HG02759 (cell line): ENCODE measurements around the gene TBC1D22B.

ENCODE experiments used
- ATAC-seq: cut with Tn5 transposase; IDR thresholded peaks from one replicate; pipeline ENCODE4 v1.9.1; 2021; ENCODE audit warnings: mild to moderate bottlenecking, moderate library complexity; ENCODE audit not compliant: unreplicated experiment

The TBC1D22B gene

DNA sequence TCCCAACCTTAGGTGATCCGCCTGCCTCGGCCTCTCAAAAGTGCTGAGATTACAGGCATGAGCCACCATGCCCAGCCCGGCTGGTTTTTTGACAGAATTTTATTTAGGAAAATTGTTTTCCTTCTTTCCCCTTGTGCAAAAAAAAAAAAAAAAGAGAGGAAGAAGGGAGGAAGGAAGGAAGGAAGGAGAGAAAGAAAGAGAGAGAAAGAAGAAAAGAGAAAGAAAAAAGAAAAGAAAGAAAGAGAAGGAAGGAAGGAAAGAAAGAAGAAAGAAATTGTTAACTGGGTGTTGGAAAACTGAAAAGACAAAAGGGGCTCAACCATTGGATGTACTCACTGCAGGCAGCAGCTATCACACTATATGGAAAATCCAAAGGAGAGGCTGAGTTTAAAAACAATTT is 94.8 kb downstream of the TBC1D22B start:
- no peak for ATAC-seq

GRCh38 chr6:37353761-37354525 is 96.4 kb downstream of the TBC1D22B start, which contains the start of gene RNF8:
Gene RNF8, plus strand, starts transcription at chr6:37353983. Its CDS starts 182 bp downstream, at chr6:37354165.
- ATAC-seq: peak; percentile 93

GRCh38 chr6:37354526-37355384 is 97.2 kb downstream of the TBC1D22B start:
- no peak for ATAC-seq

GRCh38 chr6:37357288-37357687 is 99.7 kb downstream of the TBC1D22B start:
- ATAC-seq: no peak

DNA sequence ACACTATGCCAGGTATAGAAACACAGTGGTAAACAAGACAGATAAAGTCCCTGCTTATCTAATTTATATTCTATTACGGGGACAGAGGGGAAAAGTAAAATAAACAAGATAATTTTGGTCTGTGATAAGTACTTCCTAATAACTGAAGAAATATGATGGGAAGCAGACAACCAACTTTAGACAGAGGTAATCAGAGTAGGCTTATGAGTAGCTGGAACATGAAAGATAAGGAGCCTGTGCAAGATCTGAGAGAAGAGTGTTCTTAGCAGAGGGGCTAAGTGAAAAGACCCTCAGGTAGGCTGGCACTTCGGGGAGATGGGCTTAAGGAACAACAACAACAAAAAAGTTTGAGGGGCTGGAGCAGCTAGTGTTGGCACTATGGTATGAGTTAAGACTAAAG is 100.3 kb downstream of the TBC1D22B start:
- no peak for ATAC-seq

DNA sequence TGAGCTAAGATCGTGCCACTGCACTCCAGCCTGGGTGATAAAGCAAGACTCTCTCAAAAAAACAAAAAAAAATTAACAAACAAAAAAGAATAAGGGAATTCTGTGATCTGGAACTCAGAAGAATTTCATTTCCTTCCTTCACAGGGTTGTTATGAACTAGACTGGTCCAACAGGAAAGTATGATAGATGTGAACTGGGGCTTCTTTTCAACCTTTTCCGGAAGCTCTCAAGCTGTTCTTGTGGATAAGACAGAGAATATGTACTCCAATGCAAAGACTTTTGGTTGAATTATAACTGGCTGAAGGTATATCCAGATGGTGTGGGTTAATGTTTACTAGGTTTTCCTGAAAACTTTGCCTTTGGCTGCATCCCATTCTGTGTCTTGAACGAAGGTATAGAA is 101.5 kb downstream of the TBC1D22B start:
- ATAC-seq: no peak

DNA sequence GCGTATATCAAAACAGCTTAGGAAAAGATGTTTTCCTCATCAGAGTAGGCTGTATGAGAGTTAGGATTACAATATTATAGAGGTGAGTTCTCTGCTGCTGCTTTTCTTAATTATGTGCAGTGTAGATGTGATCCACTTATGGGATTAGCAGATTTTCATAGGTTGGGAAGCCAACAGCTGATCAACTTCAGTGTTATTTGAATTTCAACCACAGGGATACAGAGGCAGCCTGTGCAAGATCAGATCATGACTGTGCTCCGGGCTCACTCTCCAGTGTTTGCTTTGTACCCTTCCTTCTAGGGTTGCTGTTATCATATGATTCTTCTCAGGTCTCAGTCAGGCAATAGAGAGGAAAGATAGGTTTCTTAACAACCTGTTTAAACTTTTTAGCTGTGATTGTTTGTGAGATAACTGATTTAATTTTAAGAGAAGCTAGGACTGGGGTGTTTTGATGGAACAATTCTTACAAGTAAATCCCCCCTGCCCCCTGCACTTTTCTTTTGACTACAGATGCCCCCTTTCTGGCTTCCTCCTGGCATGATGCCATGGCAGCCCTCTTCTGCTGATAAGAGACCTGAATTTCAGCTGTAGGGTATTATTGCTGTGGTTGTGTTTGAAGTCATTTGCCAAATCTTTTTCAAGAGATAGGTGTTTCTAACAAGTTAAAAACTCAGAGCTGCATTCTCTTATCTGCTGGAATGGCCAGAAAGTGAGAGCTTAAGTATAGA is 104.7 kb downstream of the TBC1D22B start:
- no peak for ATAC-seq

- ATAC-seq: no peak
Measured at GRCh38 chr6:37365791-37366190, 108.2 kb downstream of the TBC1D22B start.

DNA sequence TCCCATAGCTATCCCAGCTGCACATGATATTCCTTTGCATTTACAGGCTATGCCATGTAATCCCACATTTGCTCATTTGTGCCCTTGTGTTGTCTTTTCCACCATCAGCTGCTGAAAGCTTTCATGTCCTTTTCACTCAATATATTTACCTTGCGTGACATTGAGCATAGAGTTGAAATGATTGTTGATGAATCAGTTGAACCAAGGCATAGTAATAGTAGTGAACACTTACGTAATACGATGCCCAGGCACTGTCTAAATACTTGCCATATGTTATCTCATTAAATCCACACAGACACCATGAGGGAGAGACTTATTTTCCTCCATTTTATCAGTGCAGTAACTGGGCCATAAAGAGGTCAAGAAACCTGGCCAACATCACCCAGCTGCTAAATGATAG is 109.3 kb downstream of the TBC1D22B start:
- no peak for ATAC-seq

GRCh38 chr6:37368961-37369320 is 111.4 kb downstream of the TBC1D22B start:
- no peak for ATAC-seq

DNA sequence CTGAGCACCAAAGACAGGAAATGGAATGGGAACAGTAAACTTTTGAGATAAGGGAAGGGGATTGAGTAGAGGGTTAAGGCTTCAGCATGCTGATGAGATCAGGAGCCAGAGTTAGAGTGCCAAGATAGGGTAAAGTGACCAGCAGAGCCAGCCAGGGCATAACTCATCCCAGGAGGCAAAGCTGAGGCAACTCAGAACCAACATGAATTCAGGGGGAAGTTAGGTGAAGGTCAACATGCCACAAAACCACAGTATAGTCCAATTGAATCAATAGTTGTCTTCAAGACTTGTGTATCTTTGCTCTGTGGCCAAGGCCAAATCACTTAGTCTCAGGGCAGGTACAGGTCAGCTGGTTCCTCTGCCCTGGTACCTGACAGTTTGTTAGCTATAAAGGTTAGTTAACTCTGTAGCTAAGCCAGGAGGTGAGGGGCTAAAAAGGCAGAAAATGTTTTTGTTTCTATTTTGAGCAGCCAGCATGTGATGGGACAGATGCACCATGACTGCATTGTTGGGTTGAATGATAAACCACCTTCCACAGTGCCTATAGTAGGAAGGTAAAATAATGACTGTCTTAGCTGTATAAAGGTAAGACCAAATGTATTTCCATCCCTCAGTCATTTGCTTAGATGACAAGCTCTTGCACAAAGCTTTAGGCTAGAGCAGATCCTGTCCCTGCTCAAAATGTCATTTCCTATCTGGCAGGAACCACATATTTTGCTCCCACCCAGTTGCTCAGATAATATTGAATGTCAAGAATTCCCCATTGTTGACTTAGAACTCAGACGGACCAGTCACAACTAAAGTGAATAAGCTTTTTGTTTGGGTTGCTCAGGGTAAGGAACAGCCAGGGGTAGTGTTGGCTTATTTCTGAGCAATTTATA is 112.0 kb downstream of the TBC1D22B start:
- ATAC-seq: no peak

- ATAC-seq: no peak
Measured at GRCh38 chr6:37371154-37372083, 113.8 kb downstream of the TBC1D22B start.

GRCh38 chr6:37372116-37372515 is 114.5 kb downstream of the TBC1D22B start:
- no peak for ATAC-seq

- ATAC-seq: no peak
Measured at GRCh38 chr6:37373822-37374471, 116.4 kb downstream of the TBC1D22B start.

DNA sequence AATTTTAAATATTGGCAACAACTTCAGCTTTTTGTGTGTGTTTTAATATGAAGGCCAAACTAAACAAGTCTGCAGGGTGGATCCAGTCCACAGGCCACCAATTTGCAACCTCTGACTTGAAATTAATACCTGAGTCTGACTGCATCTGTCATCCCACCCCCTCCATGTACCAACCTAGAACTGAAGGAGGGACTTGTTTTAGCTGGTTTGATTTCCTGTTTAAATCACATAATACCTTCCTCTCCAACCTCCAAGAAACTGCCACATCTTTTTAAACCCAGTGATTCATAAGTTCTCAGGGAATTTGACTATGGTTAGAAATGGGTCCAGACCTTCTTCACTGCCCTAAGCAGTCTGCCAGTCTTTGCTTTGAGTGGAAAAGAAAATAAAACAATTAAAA is 117.8 kb downstream of the TBC1D22B start:
- no peak for ATAC-seq

GRCh38 chr6:37376078-37376743 is 118.6 kb downstream of the TBC1D22B start:
- no peak for ATAC-seq

DNA sequence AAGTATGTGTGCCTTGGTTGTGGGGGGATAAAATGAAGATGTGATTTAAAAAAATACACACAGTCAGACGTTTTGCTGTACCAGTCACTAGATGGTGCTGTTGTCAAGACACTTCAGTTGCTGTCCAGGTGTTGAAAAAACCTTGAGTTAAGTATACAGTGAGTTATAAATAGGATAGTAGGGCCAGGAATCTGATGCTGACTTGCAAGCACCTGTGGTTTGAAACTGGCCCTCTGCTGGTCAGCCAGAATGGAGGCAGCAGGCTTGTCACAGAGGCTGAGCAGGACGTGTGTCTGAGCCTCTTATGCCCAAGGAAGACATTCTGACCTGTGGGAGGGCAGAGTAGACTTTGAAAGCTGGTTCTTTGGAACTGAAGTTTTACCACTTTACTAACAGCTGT is 124.0 kb downstream of the TBC1D22B start:
- no peak for ATAC-seq
